IMR-90 (cell line): ENCODE measurements around the gene AUTS2. TPM values are rescaled to one million over a fixed set of nuclear protein-coding genes. Genes with fewer than 3 reads are reported as not detected.

Experiments
- ATAC-seq: fragments of 200-7000 bp; cut with Tn5 transposase; 2 replicates; pipeline ENCODE4 v1.9.1; 2020; ENCODE audit warnings: low read depth, mild to moderate bottlenecking, moderate library complexity
- BruUV-seq: library from RNA; stranded (reverse); fragments of 400-500 nt; replicated peaks from 2 replicates; lab custom pipeline; 2021; lab: Mats Ljungman, UMichigan
- CTCF ChIA-PET: fragments of 300-600 bp; formaldehyde crosslinking; extraction: SDS; loops from one replicate; lab custom pipeline; 2021; ENCODE audit warnings: antibody characterized with exemption; lab: Yijun Ruan, JAX
- POLR2A ChIA-PET: fragments of 300-600 bp; sonication (Branson Sonifier 250); formaldehyde crosslinking; loops from one replicate; lab custom pipeline; 2022; ENCODE audit warnings: antibody characterized with exemption; ENCODE audit not compliant: unreplicated experiment; lab: Charles Lee
- DNase-seq: peaks from one replicate; pipeline ENCODE4 v3.0.0; 2013
- H2AFZ ChIP-seq: replicated peaks from 2 replicates; pipeline ENCODE3; 2013; ENCODE audit warnings: low read length, mild to moderate bottlenecking; ENCODE audit not compliant: poor library complexity
- H2AK5ac ChIP-seq: 2 replicates; pipeline ENCODE4 v1.6.1; 2013; ENCODE audit warnings: low read depth, low read length, inconsistent platforms
- H2AK9ac ChIP-seq: replicated peaks from 2 replicates; pipeline ENCODE3; 2013; ENCODE audit warnings: mild to moderate bottlenecking, low read depth, low read length, moderate library complexity; ENCODE audit not compliant: poor library complexity
- H2BK120ac ChIP-seq: 2 replicates; pipeline ENCODE4 v1.6.1; 2013; ENCODE audit warnings: low read depth, low read length, inconsistent platforms
- H2BK15ac ChIP-seq: 3 replicates; pipeline ENCODE4 v1.6.1; 2013; ENCODE audit warnings: low read depth, low read length, inconsistent platforms
- H2BK20ac ChIP-seq: 2 replicates; pipeline ENCODE4 v1.6.1; 2013; ENCODE audit warnings: low read depth, mild to moderate bottlenecking, inconsistent platforms, low read length, moderate library complexity
- H2BK5ac ChIP-seq: 2 replicates; pipeline ENCODE4 v1.6.1; 2013; ENCODE audit warnings: mild to moderate bottlenecking, low read depth, low read length, inconsistent platforms; ENCODE audit not compliant: poor library complexity, severe bottlenecking
- H3K14ac ChIP-seq: replicated peaks from 2 replicates; pipeline ENCODE4 v1.6.1; 2013; ENCODE audit warnings: low read depth, low read length, inconsistent platforms
- H3K18ac ChIP-seq: 2 replicates; pipeline ENCODE4 v1.6.1; 2013; ENCODE audit warnings: low read depth, low read length, control low read depth
- H3K23ac ChIP-seq: 2 replicates; pipeline ENCODE4 v1.6.1; 2013; ENCODE audit warnings: low read depth, low read length, inconsistent platforms
- H3K27ac ChIP-seq: 2 replicates; pipeline ENCODE4 v1.5.1; 2013; ENCODE audit warnings: mild to moderate bottlenecking, control low read depth, low read length; ENCODE audit not compliant: insufficient read depth
- H3K27me3 ChIP-seq: 2 replicates; pipeline ENCODE4 v1.6.1; 2013; ENCODE audit warnings: low read length; ENCODE audit not compliant: control insufficient read depth, insufficient read depth
- H3K36me3 ChIP-seq: 2 replicates; pipeline ENCODE4 v1.6.1; 2013; ENCODE audit warnings: low read length, mixed read lengths; ENCODE audit not compliant: control insufficient read depth, insufficient read depth
- H3K4ac ChIP-seq: 2 replicates; pipeline ENCODE4 v1.6.1; 2013; ENCODE audit warnings: low read depth, low read length, inconsistent platforms
- H3K4me1 ChIP-seq: 2 replicates; pipeline ENCODE4 v1.6.1; 2013; ENCODE audit warnings: low read length, mixed read lengths; ENCODE audit not compliant: control insufficient read depth, insufficient read depth
- H3K4me2 ChIP-seq: 2 replicates; pipeline ENCODE4 v1.6.1; 2013; ENCODE audit warnings: low read depth, mild to moderate bottlenecking, control low read depth, low read length, moderate library complexity
- H3K4me3 ChIP-seq: 2 replicates; pipeline ENCODE4 v1.5.1; 2013; ENCODE audit warnings: low read depth, mild to moderate bottlenecking, control low read depth, low read length, moderate library complexity; ENCODE audit not compliant: insufficient read depth
- H3K56ac ChIP-seq: 2 replicates; pipeline ENCODE4 v1.6.1; 2013; ENCODE audit warnings: low read length, inconsistent platforms; ENCODE audit not compliant: insufficient read depth; ENCODE audit errors: extremely low read depth
- H3K79me1 ChIP-seq, 2 experiments: 2 replicates each; pipeline ENCODE4 v1.6.1; 2013; ENCODE audit warnings: low read length in 2 of 2, inconsistent platforms in 1 of 2, low read depth in 1 of 2
- H3K9ac ChIP-seq: 2 replicates; pipeline ENCODE4 v1.6.1; 2013; ENCODE audit warnings: low read depth, low read length, control low read depth
- H3K9me1 ChIP-seq: 2 replicates; pipeline ENCODE4 v1.6.1; 2013; ENCODE audit warnings: low read length, inconsistent platforms; ENCODE audit not compliant: insufficient read depth
- H3K9me3 ChIP-seq: 2 replicates; pipeline ENCODE4 v1.6.1; 2013; ENCODE audit warnings: low read length; ENCODE audit not compliant: control insufficient read depth, insufficient read depth
- H4K20me1 ChIP-seq: 2 replicates; pipeline ENCODE4 v1.6.1; 2013; ENCODE audit warnings: low read length, inconsistent platforms; ENCODE audit not compliant: insufficient read depth
- H4K5ac ChIP-seq: 2 replicates; pipeline ENCODE4 v1.6.1; 2013; ENCODE audit warnings: mild to moderate bottlenecking, low read depth, low read length, control low read depth
- H4K8ac ChIP-seq, 2 experiments: 2 replicates each; pipeline ENCODE4 v1.6.1; 2013; ENCODE audit warnings: low read depth in 2 of 2, low read length in 2 of 2, control low read depth in 1 of 2, inconsistent platforms in 1 of 2
- H4K91ac ChIP-seq: 2 replicates; pipeline ENCODE4 v1.6.1; 2013; ENCODE audit warnings: low read depth, low read length, inconsistent platforms; ENCODE audit not compliant: insufficient read depth
- BHLHE40 ChIP-seq: fragments of 150-350 bp; IDR thresholded peaks from 2 replicates; pipeline ENCODE4 v1.6.1; 2016; ENCODE audit warnings: mild to moderate bottlenecking, low read depth, low read length
- CEBPB ChIP-seq: IDR thresholded peaks from 2 replicates; pipeline ENCODE4 v1.6.1; 2012; ENCODE audit warnings: low read depth, low read length, improper control_type of control experiment
- CHD1 ChIP-seq: IDR thresholded peaks from 2 replicates; pipeline ENCODE4 v1.6.1; 2012; ENCODE audit warnings: low read depth, low read length, improper control_type of control experiment
- FOS ChIP-seq: fragments of 150-350 bp; IDR thresholded peaks from 2 replicates; pipeline ENCODE4 v1.6.1; 2016; ENCODE audit warnings: low read depth, low read length
- MAFK ChIP-seq: IDR thresholded peaks from 2 replicates; pipeline ENCODE4 v1.6.1; 2012; ENCODE audit warnings: low read depth, low read length, improper control_type of control experiment
- MAZ ChIP-seq: IDR thresholded peaks from 2 replicates; pipeline ENCODE4 v1.6.1; 2012; ENCODE audit warnings: low read depth, mild to moderate bottlenecking, low read length, improper control_type of control experiment, moderate library complexity, borderline replicate concordance
- MXI1 ChIP-seq: IDR thresholded peaks from 2 replicates; pipeline ENCODE4 v1.6.1; 2012; ENCODE audit warnings: low read depth, mild to moderate bottlenecking, low read length, moderate library complexity, borderline replicate concordance
- NFE2L2 ChIP-seq: fragments of 150-350 bp; IDR thresholded peaks from 2 replicates; pipeline ENCODE4 v1.6.1; 2016; ENCODE audit warnings: low read depth, mild to moderate bottlenecking, low read length
- POLR2A ChIP-seq: IDR thresholded peaks from 2 replicates; pipeline ENCODE4 v1.6.1; 2012; ENCODE audit warnings: mild to moderate bottlenecking, low read depth, low read length
- RAD21 ChIP-seq: IDR thresholded peaks from 2 replicates; pipeline ENCODE4 v1.6.1; 2012; ENCODE audit warnings: low read length, improper control_type of control experiment
- RCOR1 ChIP-seq: IDR thresholded peaks from 2 replicates; pipeline ENCODE4 v1.6.1; 2012; ENCODE audit warnings: mild to moderate bottlenecking, low read length, improper control_type of control experiment; ENCODE audit not compliant: insufficient replicate concordance
- RFX5 ChIP-seq: IDR thresholded peaks from 2 replicates; pipeline ENCODE4 v1.8.0; 2012; ENCODE audit warnings: low read depth, mild to moderate bottlenecking, low read length, moderate library complexity
- SMC3 ChIP-seq: fragments of 150-350 bp; IDR thresholded peaks from 2 replicates; pipeline ENCODE4 v1.6.1; 2016; ENCODE audit warnings: low read depth, mild to moderate bottlenecking, antibody characterized with exemption, low read length, moderate library complexity
- WGBS, 2 experiments: methylation state at CpG; one replicate each; pipeline versions ENCODE4 v1.1.5 to v1.1.7; 2013; ENCODE audit warnings: missing lambda C conversion rate in 2 of 2; ENCODE audit not compliant: insufficient read length in 1 of 2; ENCODE audit errors: extremely low coverage in 2 of 2; 5-methylcytosine and 5-hydroxymethylcytosine counted together
- dilution Hi-C: fragments of 300-500 bp; cut with HindIII; formaldehyde crosslinking; loops from one replicate; pipeline ENCODE4 v1.14.3; 2018; ENCODE audit warnings: low sequenced_read_pairs; ENCODE audit not compliant: unreplicated experiment
- in situ Hi-C: fragments of 300-500 bp; cut with MboI; formaldehyde crosslinking; loops from 3 replicates; pipeline ENCODE4 v1.14.3; 2019; ENCODE audit warnings: low sequenced_read_pairs, inconsistent platforms, mixed read lengths
- intact Hi-C: fragments of 100-400 bp; cut with micrococcal nuclease; formaldehyde crosslinking; loops from 2 replicates; pipeline ENCODE4 v1.10.0; 2022
- polyA plus RNA-seq, 3 experiments: library from polyadenylated mRNA; depleted of rRNA; stranded (reverse); fragments of >200 nt; gene quantifications; 2 replicates each; pipeline ENCODE4 v1.2.3, GENCODE V29; 2012; ENCODE audit warnings: low replicate concordance in 1 of 3
- total RNA-seq: library from RNA; depleted of rRNA; stranded (reverse); fragments of >200 nt; gene quantifications from 2 replicates; pipeline ENCODE4 v1.2.3, GENCODE V29; 2012
- TF ChIP-seq, protein P1 (sequence below): fragments of 150-350 bp; IDR thresholded peaks from 2 replicates; pipeline ENCODE4 v1.6.1; 2017; ENCODE audit warnings: mild to moderate bottlenecking, antibody characterized with exemption, low read length, low read depth
- TF ChIP-seq, protein P2 (sequence below): fragments of 150-350 bp; IDR thresholded peaks from 2 replicates; pipeline ENCODE4 v1.6.1; 2016; ENCODE audit warnings: low read depth, mild to moderate bottlenecking, low read length, moderate library complexity, borderline replicate concordance
- TF ChIP-seq, protein P3 (sequence below): conservative IDR thresholded peaks from 2 replicates; pipeline ENCODE4 v1.5.1; 2012; ENCODE audit warnings: mild to moderate bottlenecking, low read depth, low read length, improper control_type of control experiment

AUTS2 gene
- total and polyA plus RNA-seq, 2 of the 4 experiments (the other 2 are of a cell fraction): 0.90 to 3.0 TPM

DNA sequence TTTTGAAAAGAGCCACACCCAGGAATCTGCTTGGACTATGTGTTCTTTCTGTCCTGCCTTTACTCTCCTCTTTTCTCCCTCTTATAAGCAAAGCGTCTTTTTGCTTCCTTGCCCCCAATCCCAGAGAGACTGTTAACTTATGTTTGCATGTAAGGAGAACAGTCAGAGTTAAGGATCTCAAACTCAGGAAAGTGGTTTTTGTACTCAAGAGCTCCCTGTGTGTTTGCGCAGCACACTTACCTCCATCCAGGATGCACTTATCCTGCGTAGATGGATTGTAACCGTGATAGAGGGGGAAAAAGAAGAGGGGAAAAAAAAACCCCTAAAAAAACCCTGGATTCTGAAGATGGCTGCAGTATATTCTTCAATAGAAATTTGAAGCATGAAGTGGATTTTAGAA is 228.9 kb downstream of the AUTS2 start:
- no CpG with 5 or more reads among the region's 4 CpGs for WGBS, 2 experiments
- in situ Hi-C loops (no loop called here), dilution Hi-C loops (no loop called here), intact Hi-C loops (no loop called here)
- H3K9ac ChIP-seq: no peak overlapping the region
- peaks cover 6% of the 10 kb centered on the region; the same call in 1 of the 2 replicates for H3K9me3 ChIP-seq
- no peak overlapping the region for H4K8ac ChIP-seq
- no peaks in the 10 kb centered on the region for H3K9me1 ChIP-seq
- TF ChIP-seq RCOR1: no peak
- TF ChIP-seq MAFK: no peak
- TF ChIP-seq, protein P1, sequence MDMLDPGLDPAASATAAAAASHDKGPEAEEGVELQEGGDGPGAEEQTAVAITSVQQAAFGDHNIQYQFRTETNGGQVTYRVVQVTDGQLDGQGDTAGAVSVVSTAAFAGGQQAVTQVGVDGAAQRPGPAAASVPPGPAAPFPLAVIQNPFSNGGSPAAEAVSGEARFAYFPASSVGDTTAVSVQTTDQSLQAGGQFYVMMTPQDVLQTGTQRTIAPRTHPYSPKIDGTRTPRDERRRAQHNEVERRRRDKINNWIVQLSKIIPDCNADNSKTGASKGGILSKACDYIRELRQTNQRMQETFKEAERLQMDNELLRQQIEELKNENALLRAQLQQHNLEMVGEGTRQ: no peak
- TF ChIP-seq SMC3: no peak
- TF ChIP-seq NFE2L2: no peak
- no peak for TF ChIP-seq FOS
- TF ChIP-seq BHLHE40: no peak
- no peak for TF ChIP-seq POLR2A
- TF ChIP-seq RFX5: no peak
- TF ChIP-seq MAZ: no peak
- TF ChIP-seq, protein P2, sequence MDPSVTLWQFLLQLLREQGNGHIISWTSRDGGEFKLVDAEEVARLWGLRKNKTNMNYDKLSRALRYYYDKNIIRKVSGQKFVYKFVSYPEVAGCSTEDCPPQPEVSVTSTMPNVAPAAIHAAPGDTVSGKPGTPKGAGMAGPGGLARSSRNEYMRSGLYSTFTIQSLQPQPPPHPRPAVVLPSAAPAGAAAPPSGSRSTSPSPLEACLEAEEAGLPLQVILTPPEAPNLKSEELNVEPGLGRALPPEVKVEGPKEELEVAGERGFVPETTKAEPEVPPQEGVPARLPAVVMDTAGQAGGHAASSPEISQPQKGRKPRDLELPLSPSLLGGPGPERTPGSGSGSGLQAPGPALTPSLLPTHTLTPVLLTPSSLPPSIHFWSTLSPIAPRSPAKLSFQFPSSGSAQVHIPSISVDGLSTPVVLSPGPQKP: no peak
- TF ChIP-seq, protein P3, sequence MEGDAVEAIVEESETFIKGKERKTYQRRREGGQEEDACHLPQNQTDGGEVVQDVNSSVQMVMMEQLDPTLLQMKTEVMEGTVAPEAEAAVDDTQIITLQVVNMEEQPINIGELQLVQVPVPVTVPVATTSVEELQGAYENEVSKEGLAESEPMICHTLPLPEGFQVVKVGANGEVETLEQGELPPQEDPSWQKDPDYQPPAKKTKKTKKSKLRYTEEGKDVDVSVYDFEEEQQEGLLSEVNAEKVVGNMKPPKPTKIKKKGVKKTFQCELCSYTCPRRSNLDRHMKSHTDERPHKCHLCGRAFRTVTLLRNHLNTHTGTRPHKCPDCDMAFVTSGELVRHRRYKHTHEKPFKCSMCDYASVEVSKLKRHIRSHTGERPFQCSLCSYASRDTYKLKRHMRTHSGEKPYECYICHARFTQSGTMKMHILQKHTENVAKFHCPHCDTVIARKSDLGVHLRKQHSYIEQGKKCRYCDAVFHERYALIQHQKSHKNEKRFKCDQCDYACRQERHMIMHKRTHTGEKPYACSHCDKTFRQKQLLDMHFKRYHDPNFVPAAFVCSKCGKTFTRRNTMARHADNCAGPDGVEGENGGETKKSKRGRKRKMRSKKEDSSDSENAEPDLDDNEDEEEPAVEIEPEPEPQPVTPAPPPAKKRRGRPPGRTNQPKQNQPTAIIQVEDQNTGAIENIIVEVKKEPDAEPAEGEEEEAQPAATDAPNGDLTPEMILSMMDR: no peak
- no peak for TF ChIP-seq CEBPB
- TF ChIP-seq MXI1: no peak
- TF ChIP-seq CHD1: no peak
- TF ChIP-seq RAD21: no peak
- CTCF ChIA-PET: no interaction called here
- no peak overlapping the region for H3K23ac ChIP-seq
- no peak overlapping the region for H2AK5ac ChIP-seq
- DNase-seq (no peak), ATAC-seq (no peak)
- H3K4me3 ChIP-seq: no peak overlapping the region
- H2AK9ac ChIP-seq: no peak overlapping the region
- no peak overlapping the region for H3K4ac ChIP-seq
- no peak overlapping the region for H4K91ac ChIP-seq
- H2BK15ac ChIP-seq: no peak overlapping the region
- H3K27me3 ChIP-seq: no peaks in the 10 kb centered on the region
- H2BK120ac ChIP-seq: no peak overlapping the region
- no peak overlapping the region for H3K27ac ChIP-seq
- no peaks in the 10 kb centered on the region for H3K79me1 ChIP-seq
- POLR2A ChIA-PET: no interaction called here
- no peak overlapping the region for H2BK20ac ChIP-seq
- no peak overlapping the region for H3K56ac ChIP-seq
- no peak overlapping the region for H3K14ac ChIP-seq
- no peak overlapping the region for H2AFZ ChIP-seq
- H3K36me3 ChIP-seq: no peaks in the 10 kb centered on the region
- H3K18ac ChIP-seq: no peak overlapping the region
- H3K4me2 ChIP-seq: no peak overlapping the region
- BruUV-seq: no TSS peak
- no peak overlapping the region for H2BK5ac ChIP-seq
- no peaks in the 10 kb centered on the region for H3K4me1 ChIP-seq
- no peak overlapping the region for H4K5ac ChIP-seq
- H4K20me1 ChIP-seq: no peaks in the 10 kb centered on the region
